Regular cardiac myocyte (primary cell): ENCODE measurements around the gene TSEN54. TPM values are rescaled to one million over a fixed set of nuclear protein-coding genes. Genes with fewer than 3 reads are reported as not detected.

Experiments
- total RNA-seq: library from RNA; depleted of rRNA; stranded (reverse); fragments of >200 nt; gene quantifications from 2 replicates; pipeline ENCODE4 v1.2.3, GENCODE V29; 2014

The TSEN54 gene
- total RNA-seq = 8.2 and 12.3 TPM in 2 replicates

DNA sequence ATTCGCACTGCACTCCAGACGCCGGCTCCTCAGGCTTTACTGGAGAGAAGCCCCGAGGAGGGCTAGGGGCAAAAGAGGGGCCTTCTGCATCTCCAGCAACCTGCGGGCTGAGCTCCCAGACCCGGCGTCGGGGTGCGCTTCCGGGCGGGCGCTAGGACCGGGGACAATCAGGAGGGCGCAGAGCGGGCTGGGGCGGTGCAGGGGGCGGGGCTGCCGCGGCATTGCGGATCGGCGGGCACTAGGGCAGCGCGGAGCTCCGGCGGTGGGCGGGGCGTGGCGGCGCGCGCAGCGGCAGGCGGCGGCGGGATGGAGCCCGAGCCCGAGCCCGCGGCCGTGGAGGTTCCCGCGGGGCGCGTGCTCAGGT is at the start of gene TSEN54:
TSS of gene TSEN54 (plus strand) at position 274 of the 364 bp plus-strand sequence. CDS start at position 307, 33 bp downstream.

DNA sequence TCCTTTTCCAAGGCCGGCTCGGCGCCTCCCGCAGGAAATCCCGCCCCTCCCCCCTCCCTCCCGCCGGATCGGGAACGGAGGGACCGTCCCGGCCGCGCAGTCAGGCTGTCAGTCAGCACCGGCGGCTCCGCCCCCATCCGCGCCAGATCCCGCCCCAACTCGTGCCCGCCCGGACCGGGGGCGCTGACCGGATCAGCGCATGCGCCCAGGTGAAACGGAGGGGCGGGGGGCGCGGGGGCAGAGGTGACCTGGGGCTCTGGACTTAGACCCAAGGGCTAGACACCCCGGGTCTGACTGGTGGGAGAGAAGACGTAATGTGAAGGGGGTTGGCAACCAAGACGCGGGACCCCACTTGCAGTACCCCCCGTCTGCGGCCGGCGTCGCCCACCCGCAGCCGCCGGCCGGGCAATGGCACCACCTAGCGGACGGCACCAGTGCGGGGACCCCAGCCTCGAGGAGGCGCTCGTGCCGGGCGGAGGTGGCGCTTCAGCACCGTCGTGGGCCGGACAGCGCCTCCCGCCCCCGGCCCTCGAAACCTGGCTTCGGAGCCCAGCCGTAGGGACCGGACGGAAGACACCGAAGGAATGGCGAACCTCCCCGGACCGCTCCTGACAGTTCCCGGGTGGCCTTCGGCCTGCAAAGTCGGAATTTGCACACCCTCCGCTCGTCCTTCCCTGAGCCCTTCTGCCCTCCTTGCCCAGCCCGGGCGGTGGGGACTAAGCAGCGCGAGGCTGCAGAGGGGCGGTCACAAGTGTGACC is 653 bp upstream of the TSEN54 start, which contains the start of gene CASKIN2:
TSS of gene CASKIN2 (minus strand) at position 42 of the 759 bp plus-strand sequence. CDS start 1,733 bp downstream, outside the sequence.

GRCh38 chr17:75524970-75525805 is 8.9 kb downstream of the TSEN54 start, which contains the start of gene LLGL2:
Gene LLGL2, plus strand, starts transcription at chr17:75525697. Its CDS starts 17,730 bp downstream, at chr17:75543427.

Other genes with a start within 250 kb of the TSEN54 start
- 6.9 and 7.3 TPM in 2 replicates for gene MIF4GD, start 245.3 kb upstream of the TSEN54 start, total RNA-seq
- 7.6 and 8.8 TPM in 2 replicates for gene SLC25A19, start 227.1 kb upstream of the TSEN54 start, total RNA-seq
- gene GRB2, start 110.8 kb upstream of the TSEN54 start, total RNA-seq = 77.8 and 79.2 TPM in 2 replicates
- gene TMEM94, start 59.9 kb upstream of the TSEN54 start, total RNA-seq = 19.6 and 34.4 TPM in 2 replicates
- gene CASKIN2, start 991 bp upstream of the TSEN54 start, total RNA-seq = 3.5 and 4.5 TPM in 2 replicates
- 0.56 and 0.58 TPM in 2 replicates for gene LLGL2, start 9.2 kb downstream of the TSEN54 start, total RNA-seq
- gene MYO15B, start 71.3 kb downstream of the TSEN54 start, total RNA-seq = 1.2 and 8.2 TPM in 2 replicates
- 0.28 TPM in 1 of 2 replicates, not detected in the other for gene SMIM5, start 116.9 kb downstream of the TSEN54 start, total RNA-seq
- gene RECQL5, start 150.6 kb downstream of the TSEN54 start, total RNA-seq = 12.5 and 16.6 TPM in 2 replicates
- gene SAP30BP, start 150.8 kb downstream of the TSEN54 start, total RNA-seq = 31.0 and 52.9 TPM in 2 replicates
- gene ITGB4, start 204.9 kb downstream of the TSEN54 start, total RNA-seq = under 0.01 and 0.38 TPM in 2 replicates
- 29.3 and 49.1 TPM in 2 replicates for gene GALK1, start 248.7 kb downstream of the TSEN54 start, total RNA-seq